ENCODE data around the gene UBC.

DNA sequence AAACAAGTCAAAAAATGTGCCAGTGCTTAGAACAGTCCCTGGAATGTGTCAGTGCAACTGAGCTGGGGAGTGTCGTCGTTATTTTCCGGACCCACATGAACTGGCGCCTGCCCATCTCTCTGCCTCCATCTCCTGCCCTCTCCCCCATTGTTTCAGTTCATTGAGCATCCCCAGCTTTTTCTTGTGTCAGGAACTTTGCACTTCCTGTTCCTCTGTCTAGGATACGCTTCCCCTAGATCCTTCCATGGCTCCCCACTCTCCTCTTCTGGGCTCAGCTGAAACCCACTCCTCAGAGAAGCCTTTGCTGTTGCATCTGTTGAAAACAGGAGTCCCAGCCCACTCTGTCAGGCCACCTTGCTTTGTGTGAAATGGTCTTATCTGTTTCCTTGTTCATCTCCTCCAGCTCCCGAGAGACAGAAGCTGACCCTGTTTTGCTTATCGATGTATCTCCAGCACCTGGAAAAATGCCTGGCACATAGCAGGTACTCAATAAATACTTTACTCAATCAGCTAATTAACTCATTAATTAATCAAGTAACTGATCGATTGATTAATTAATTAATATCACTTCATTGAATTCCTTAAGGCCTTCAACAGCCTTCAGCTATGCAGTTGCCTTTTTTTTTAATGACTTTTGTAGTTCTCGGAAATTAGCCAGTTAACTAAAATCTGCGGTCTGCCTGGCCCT, 48.1 kb downstream of the UBC start:
- TF ChIP-seq, protein P1, sequence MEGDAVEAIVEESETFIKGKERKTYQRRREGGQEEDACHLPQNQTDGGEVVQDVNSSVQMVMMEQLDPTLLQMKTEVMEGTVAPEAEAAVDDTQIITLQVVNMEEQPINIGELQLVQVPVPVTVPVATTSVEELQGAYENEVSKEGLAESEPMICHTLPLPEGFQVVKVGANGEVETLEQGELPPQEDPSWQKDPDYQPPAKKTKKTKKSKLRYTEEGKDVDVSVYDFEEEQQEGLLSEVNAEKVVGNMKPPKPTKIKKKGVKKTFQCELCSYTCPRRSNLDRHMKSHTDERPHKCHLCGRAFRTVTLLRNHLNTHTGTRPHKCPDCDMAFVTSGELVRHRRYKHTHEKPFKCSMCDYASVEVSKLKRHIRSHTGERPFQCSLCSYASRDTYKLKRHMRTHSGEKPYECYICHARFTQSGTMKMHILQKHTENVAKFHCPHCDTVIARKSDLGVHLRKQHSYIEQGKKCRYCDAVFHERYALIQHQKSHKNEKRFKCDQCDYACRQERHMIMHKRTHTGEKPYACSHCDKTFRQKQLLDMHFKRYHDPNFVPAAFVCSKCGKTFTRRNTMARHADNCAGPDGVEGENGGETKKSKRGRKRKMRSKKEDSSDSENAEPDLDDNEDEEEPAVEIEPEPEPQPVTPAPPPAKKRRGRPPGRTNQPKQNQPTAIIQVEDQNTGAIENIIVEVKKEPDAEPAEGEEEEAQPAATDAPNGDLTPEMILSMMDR (IDR thresholded peaks at IDR 0.05; ENCODE audit: low read depth, low read length) = no peak
- TF ChIP-seq POLR2A (IDR thresholded peaks at IDR 0.05; ENCODE audit: extremely low read depth, insufficient read length) (no peak), MYC (IDR thresholded peaks at IDR 0.05; ENCODE audit: low read depth, low read length) (no peak)
- TF ChIP-seq, protein P2, sequence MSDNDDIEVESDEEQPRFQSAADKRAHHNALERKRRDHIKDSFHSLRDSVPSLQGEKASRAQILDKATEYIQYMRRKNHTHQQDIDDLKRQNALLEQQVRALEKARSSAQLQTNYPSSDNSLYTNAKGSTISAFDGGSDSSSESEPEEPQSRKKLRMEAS (IDR thresholded peaks at IDR 0.05; ENCODE audit: low read depth, low read length) = no peak
